K562 (cell line): Measurements from ENCODE around the gene TPRG1L. TPM values are rescaled to one million over a fixed set of nuclear protein-coding genes. Genes with fewer than 3 reads are reported as not detected.

Experiments
- FOXP1 ChIP-seq: sonication (generic); formaldehyde crosslinking; IDR thresholded peaks from 2 replicates; pipeline ENCODE4 v1.8.0; 2022; ENCODE audit warnings: mild to moderate bottlenecking, missing genetic modification reagents
- GATAD2B ChIP-seq: fragments of 450-650 bp; IDR thresholded peaks from 2 replicates; pipeline ENCODE4 v1.6.1; 2017; ENCODE audit warnings: mild to moderate bottlenecking, borderline replicate concordance
- NR3C1 ChIP-seq: sonication (generic); formaldehyde crosslinking; IDR thresholded peaks from 2 replicates; pipeline ENCODE4 v1.8.1; 2022; ENCODE audit warnings: missing genetic modification reagents
- POLR2AphosphoS5 ChIP-seq: IDR thresholded peaks from 2 replicates; pipeline ENCODE4 v1.6.1; 2011; ENCODE audit warnings: mild to moderate bottlenecking, low read depth, low read length, moderate library complexity; ENCODE audit not compliant: control insufficient read depth, insufficient read depth
- POLR2G ChIP-seq: fragments of 200-400 bp; formaldehyde crosslinking; IDR thresholded peaks from 2 replicates; pipeline ENCODE4 v1.6.1; 2017; ENCODE audit warnings: low read depth, mild to moderate bottlenecking, antibody characterized with exemption, low read length, moderate library complexity
- RAD51 ChIP-seq: fragments of 450-650 bp; IDR thresholded peaks from 2 replicates; pipeline ENCODE4 v1.7.1; 2016; ENCODE audit warnings: low read depth, mild to moderate bottlenecking, borderline replicate concordance
- ZC3H11A ChIP-seq: IDR thresholded peaks from 2 replicates; pipeline ENCODE4 v1.6.1; 2012; ENCODE audit warnings: low read depth, low read length, improper control_type of control experiment
- polyA plus RNA-seq, 8 experiments: library from polyadenylated mRNA; depleted of rRNA in 4 of 8; stranded (reverse) in 5 of 8; unstranded in 3 of 8; fragments of >200 nt; fragmentation: Nextera tagmentation in 2 of 8; fragmentation: Illumina TruSeq in 1 of 8; extraction: Ambion mirVana in 2 of 8; extraction: Trizol in 1 of 8; gene quantifications; 2 replicates each; pipeline versions ENCODE4 v1.2.1 to v1.2.3, GENCODE V29; 2011 to 2014; ENCODE audit warnings: inconsistent platforms in 1 of 8, missing spikeins in 1 of 8
- total RNA-seq, 7 experiments: library from RNA; depleted of rRNA in 6 of 7; stranded (reverse); fragments of >200 nt in 6 of 7; fragmentation: Illumina TruSeq in 2 of 7; extraction: Trizol in 2 of 7; gene quantifications; 2 replicates each; pipeline versions ENCODE4 v1.2.1 to v1.2.3, GENCODE V29; 2011 to 2021; ENCODE audit warnings: low replicate concordance in 1 of 7
- TF ChIP-seq, protein P1 (sequence below): sonication (generic); formaldehyde crosslinking; IDR thresholded peaks from 2 replicates; pipeline ENCODE4 v1.8.1; 2023; ENCODE audit warnings: missing genetic modification reagents, mild to moderate bottlenecking, borderline replicate concordance

The TPRG1L gene
- total and polyA plus RNA-seq, 9 of the 15 experiments (the other 6 are each of a cell fraction or from before 2014, with no cell fraction given) = 1.6 to 11.0 (median 6.2) TPM

DNA sequence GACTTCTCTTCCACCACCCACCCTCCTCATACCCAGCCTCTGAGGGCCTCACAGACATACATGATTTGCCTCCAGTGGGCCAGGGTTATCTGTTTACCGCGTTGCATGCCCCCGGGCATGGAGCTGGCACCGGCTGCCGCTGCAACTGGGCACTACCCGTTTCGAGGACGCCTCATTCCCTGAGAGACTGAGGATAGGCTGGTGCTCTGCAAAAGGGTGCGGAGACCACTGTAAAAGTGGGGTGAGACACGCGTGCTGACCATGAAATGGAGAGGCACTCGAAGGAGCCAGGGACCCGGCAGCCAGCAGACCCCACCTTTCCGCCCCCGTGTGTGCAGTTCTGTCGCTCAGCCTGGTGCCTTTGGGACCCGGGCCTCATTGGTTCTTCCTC, 48.2 kb downstream of the TPRG1L start (continued):
- TF ChIP-seq POLR2G (no peak), POLR2AphosphoS5 (no peak), NR3C1 (CRISPR knock-in tag) (no peak), ZC3H11A (no peak), FOXP1 (CRISPR knock-in tag) (no peak), RAD51 (no peak), GATAD2B (no peak)
- TF ChIP-seq, protein P1, sequence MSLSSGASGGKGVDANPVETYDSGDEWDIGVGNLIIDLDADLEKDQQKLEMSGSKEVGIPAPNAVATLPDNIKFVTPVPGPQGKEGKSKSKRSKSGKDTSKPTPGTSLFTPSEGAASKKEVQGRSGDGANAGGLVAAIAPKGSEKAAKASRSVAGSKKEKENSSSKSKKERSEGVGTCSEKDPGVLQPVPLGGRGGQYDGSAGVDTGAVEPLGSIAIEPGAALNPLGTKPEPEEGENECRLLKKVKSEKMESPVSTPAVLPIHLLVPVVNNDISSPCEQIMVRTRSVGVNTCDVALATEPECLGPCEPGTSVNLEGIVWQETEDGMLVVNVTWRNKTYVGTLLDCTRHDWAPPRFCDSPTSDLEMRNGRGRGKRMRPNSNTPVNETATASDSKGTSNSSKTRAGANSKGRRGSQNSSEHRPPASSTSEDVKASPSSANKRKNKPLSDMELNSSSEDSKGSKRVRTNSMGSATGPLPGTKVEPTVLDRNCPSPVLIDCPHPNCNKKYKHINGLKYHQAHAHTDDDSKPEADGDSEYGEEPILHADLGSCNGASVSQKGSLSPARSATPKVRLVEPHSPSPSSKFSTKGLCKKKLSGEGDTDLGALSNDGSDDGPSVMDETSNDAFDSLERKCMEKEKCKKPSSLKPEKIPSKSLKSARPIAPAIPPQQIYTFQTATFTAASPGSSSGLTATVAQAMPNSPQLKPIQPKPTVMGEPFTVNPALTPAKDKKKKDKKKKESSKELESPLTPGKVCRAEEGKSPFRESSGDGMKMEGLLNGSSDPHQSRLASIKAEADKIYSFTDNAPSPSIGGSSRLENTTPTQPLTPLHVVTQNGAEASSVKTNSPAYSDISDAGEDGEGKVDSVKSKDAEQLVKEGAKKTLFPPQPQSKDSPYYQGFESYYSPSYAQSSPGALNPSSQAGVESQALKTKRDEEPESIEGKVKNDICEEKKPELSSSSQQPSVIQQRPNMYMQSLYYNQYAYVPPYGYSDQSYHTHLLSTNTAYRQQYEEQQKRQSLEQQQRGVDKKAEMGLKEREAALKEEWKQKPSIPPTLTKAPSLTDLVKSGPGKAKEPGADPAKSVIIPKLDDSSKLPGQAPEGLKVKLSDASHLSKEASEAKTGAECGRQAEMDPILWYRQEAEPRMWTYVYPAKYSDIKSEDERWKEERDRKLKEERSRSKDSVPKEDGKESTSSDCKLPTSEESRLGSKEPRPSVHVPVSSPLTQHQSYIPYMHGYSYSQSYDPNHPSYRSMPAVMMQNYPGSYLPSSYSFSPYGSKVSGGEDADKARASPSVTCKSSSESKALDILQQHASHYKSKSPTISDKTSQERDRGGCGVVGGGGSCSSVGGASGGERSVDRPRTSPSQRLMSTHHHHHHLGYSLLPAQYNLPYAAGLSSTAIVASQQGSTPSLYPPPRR = no peak
